Activated CD4-positive, alpha-beta T cell treated with anti-CD3 and anti-CD28 coated beads, Interleukin-2, Interleukin-6, amounts not matched to agents 100 ng/mL and 50 ng/mL, durations not matched to agents 16 hours and 8 hours (primary cell): ENCODE data around the gene FSHR.

Experiments used
- DNase-seq: peaks from one replicate; pipeline ENCODE4 v3.0.0-alpha.2; 2020

Gene FSHR

GRCh38 chr2:49154140-49154539, at the start of gene FSHR:
Gene FSHR (minus strand): TSS chr2:49154515. CDS start chr2:49154417, 98 bp downstream.
- no peak for DNase-seq

GRCh38 chr2:49199266-49199665, 45.0 kb upstream of the FSHR start:
- no peak for DNase-seq

- no peak for DNase-seq
Measured at GRCh38 chr2:49194701-49195100, 40.4 kb upstream of the FSHR start.

- no peak for DNase-seq
Measured at GRCh38 chr2:49192036-49192435, 37.7 kb upstream of the FSHR start.

- DNase-seq: no peak
Measured at GRCh38 chr2:49189512-49190225, 35.4 kb upstream of the FSHR start.

- DNase-seq: no peak
Measured at GRCh38 chr2:49186050-49186648, 31.8 kb upstream of the FSHR start.

- DNase-seq: no peak
Measured at GRCh38 chr2:49178656-49179055, 24.3 kb upstream of the FSHR start.

GRCh38 chr2:49177194-49177593, 22.9 kb upstream of the FSHR start:
- DNase-seq: no peak

GRCh38 chr2:49175831-49176230, 21.5 kb upstream of the FSHR start:
- DNase-seq: no peak

- DNase-seq: no peak
Measured at GRCh38 chr2:49174750-49175149, 20.4 kb upstream of the FSHR start.

- DNase-seq: no peak
Measured at GRCh38 chr2:49167131-49167530, 12.8 kb upstream of the FSHR start.

- no peak for DNase-seq
Measured at GRCh38 chr2:49165662-49166061, 11.3 kb upstream of the FSHR start.

- DNase-seq: no peak
Measured at GRCh38 chr2:49164729-49165128, 10.4 kb upstream of the FSHR start.

- no peak for DNase-seq
Measured at GRCh38 chr2:49162151-49162550, 7.8 kb upstream of the FSHR start.

GRCh38 chr2:49154891-49155290, 576 bp upstream of the FSHR start:
- DNase-seq: no peak

GRCh38 chr2:49153252-49153651, 1.1 kb downstream of the FSHR start:
- no peak for DNase-seq

GRCh38 chr2:49152824-49153223, 1.5 kb downstream of the FSHR start:
- DNase-seq: no peak

- DNase-seq: no peak
Measured at GRCh38 chr2:49146401-49146800, 7.9 kb downstream of the FSHR start.

GRCh38 chr2:49131801-49132200, 22.5 kb downstream of the FSHR start:
- no peak for DNase-seq

GRCh38 chr2:49129034-49129433, 25.3 kb downstream of the FSHR start:
- no peak for DNase-seq

GRCh38 chr2:49123600-49123999, 30.7 kb downstream of the FSHR start:
- DNase-seq: no peak

- no peak for DNase-seq
Measured at GRCh38 chr2:49122107-49122506, 32.2 kb downstream of the FSHR start.

- DNase-seq: no peak
Measured at GRCh38 chr2:49113046-49113445, 41.3 kb downstream of the FSHR start.

- DNase-seq: no peak
Measured at GRCh38 chr2:49111456-49111855, 42.9 kb downstream of the FSHR start.

GRCh38 chr2:49111006-49111405, 43.3 kb downstream of the FSHR start:
- no peak for DNase-seq
